Memory B cell (primary cell): Measurements from ENCODE around the gene PLCB4.

Experiments used
- ATAC-seq: fragments of 150-1000 bp; cut with Tn5 transposase; 2 replicates; pipeline ENCODE4 v1.10.0; 2021; ENCODE audit warnings: low read depth, mild to moderate bottlenecking, moderate library complexity
- DNase-seq, 2 donors: peaks; one replicate each; pipeline ENCODE4 v3.0.0; 2022; ENCODE audit warnings: low spot score in 2 of 2
- H3K27ac Mint-ChIP-seq: one replicate; pipeline ENCODE4 v1.8.0; 2022; ENCODE audit warnings: mild to moderate bottlenecking, moderate library complexity, mixed read lengths
- H3K27me3 Mint-ChIP-seq: one replicate; pipeline ENCODE4 v1.8.0; 2022; ENCODE audit warnings: mixed read lengths
- H3K36me3 Mint-ChIP-seq: one replicate; pipeline ENCODE4 v1.8.0; 2022; ENCODE audit warnings: mild to moderate bottlenecking, mixed read lengths
- H3K4me1 Mint-ChIP-seq: one replicate; pipeline ENCODE4 v1.8.0; 2022; ENCODE audit warnings: mixed read lengths
- H3K4me3 Mint-ChIP-seq: one replicate; pipeline ENCODE4 v1.8.0; 2022; ENCODE audit warnings: mild to moderate bottlenecking, moderate library complexity, mixed read lengths
- H3K9me3 Mint-ChIP-seq: one replicate; pipeline ENCODE4 v1.8.0; 2022; ENCODE audit warnings: mixed read lengths

The PLCB4 gene

GRCh38 chr20:9256393-9256792 lies 187.5 kb downstream of the PLCB4 start:
- Mint-ChIP-seq H3K4me1 (no peaks in the 10 kb centered on the region), H3K4me3 (no peak overlapping the region), H3K9me3 (peaks cover 3% of the 10 kb centered on the region), H3K27me3 (no peaks in the 10 kb centered on the region), H3K36me3 (no peaks in the 10 kb centered on the region), H3K27ac (no peak overlapping the region)
- DNase-seq (no peak), ATAC-seq (no peak)

- no peak for ATAC-seq
- Mint-ChIP-seq H3K9me3 (peaks cover 5% of the 10 kb centered on the region), H3K36me3 (no peaks in the 10 kb centered on the region), H3K27ac (no peak overlapping the region), H3K27me3 (no peaks in the 10 kb centered on the region), H3K4me3 (no peak overlapping the region), H3K4me1 (no peaks in the 10 kb centered on the region)
- DNase-seq: no peak
These were observed 190.0 kb downstream of the PLCB4 start for GRCh38 chr20:9258901-9259300.

- Mint-ChIP-seq H3K4me3 (no peak overlapping the region), H3K36me3 (no peaks in the 10 kb centered on the region), H3K4me1 (no peaks in the 10 kb centered on the region), H3K9me3 (peaks cover 5% of the 10 kb centered on the region), H3K27me3 (no peaks in the 10 kb centered on the region), H3K27ac (no peak overlapping the region)
- ATAC-seq: no peak
- DNase-seq: no peak
These were observed 191.1 kb downstream of the PLCB4 start for GRCh38 chr20:9260027-9260426.

DNA sequence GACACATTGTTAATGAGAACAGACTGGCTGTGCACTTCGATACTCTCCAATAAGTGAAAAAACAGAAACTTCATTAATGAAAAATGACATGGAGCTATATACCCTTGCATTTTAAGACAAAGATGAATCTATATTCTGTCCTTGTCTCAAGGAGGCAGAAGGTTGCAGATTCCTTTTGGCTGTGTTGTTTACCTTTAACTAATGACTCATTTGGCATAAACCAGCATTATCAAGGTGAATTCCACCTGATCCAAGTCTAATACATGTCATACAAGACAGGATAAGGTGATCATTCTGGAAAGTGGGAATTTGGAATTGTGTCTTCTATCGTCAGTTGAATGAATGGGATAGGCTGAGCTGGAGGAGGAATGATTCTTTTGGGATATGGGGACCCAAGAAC lies 192.9 kb downstream of the PLCB4 start:
- no peak overlapping the region for H3K27ac Mint-ChIP-seq

DNA sequence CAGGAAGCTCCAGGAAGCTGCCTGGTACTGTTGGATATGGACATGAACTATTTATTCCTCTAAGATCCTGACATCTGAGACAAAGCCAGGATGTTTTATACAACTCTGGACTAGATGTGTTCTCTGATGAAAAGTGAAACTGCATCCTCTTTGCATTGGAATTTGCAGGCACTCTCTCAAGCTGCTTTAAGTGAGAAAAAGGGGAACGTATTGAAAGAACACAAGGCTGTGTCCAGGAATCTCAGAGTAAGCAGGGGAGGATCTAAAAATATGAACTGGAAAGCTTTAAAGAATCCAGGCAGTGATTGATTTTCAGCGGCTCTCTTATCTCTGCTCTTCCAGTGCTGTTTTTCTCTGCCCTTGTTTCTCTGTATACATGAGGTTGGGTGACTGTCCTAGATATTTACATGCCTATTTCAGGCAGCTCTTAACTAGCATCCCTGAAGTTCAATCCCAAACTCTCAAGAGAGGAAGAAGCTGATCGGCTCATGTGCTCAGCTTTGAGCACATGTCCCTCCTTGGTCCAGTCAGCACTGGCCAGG lies 193.8 kb downstream of the PLCB4 start:
- H3K4me3 Mint-ChIP-seq: no peak overlapping the region
- no peaks in the 10 kb centered on the region for H3K4me1 Mint-ChIP-seq
- no peak overlapping the region for H3K27ac Mint-ChIP-seq
- no peaks in the 10 kb centered on the region for H3K36me3 Mint-ChIP-seq
- no peaks in the 10 kb centered on the region for H3K27me3 Mint-ChIP-seq
- peaks cover 5% of the 10 kb centered on the region for H3K9me3 Mint-ChIP-seq
- no peak for DNase-seq
- ATAC-seq: no peak

More for the DNA sequence above, 192.9 kb downstream of the PLCB4 start:
- Mint-ChIP-seq H3K4me1 (no peaks in the 10 kb centered on the region), H3K27me3 (no peaks in the 10 kb centered on the region), H3K36me3 (no peaks in the 10 kb centered on the region), H3K9me3 (peaks cover 5% of the 10 kb centered on the region), H3K4me3 (no peak overlapping the region)
- ATAC-seq: no peak
- DNase-seq: no peak

DNA sequence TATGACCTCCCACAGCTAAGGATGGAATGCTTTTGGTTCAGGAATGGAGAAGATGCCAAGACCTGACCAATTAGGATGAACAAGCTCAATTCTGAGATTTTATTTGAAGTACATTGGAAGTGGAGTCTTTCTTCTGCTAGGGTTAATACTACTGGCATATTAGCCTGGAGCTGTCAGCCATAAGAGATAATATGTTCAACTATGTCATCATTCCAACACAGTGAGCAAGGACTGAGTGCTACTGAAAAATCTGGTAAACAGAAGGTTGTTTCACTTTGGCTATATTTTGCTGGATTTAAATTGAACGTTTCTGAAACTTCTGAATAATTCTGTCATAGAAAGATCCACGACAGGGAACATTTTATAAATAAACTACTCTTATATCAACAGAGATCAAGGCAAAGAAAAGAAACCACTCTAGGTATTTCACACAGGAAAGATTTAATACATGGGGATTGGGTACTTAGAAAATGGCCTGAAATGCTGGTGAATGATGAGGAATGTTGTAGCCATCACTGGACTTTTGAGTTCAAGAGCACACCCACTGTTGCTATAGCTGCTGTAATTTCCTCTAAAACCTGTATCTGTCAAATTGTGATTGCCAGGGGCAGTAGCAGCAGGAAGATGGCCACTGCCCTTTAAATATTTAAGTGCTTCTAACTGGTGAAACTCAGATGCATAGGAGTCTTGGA lies 200.5 kb downstream of the PLCB4 start:
- DNase-seq (no peak), ATAC-seq (no peak)
- Mint-ChIP-seq H3K4me1 (no peaks in the 10 kb centered on the region), H3K27ac (no peak overlapping the region), H3K9me3 (peaks cover 3% of the 10 kb centered on the region), H3K36me3 (no peaks in the 10 kb centered on the region), H3K4me3 (no peak overlapping the region), H3K27me3 (no peaks in the 10 kb centered on the region)

DNA sequence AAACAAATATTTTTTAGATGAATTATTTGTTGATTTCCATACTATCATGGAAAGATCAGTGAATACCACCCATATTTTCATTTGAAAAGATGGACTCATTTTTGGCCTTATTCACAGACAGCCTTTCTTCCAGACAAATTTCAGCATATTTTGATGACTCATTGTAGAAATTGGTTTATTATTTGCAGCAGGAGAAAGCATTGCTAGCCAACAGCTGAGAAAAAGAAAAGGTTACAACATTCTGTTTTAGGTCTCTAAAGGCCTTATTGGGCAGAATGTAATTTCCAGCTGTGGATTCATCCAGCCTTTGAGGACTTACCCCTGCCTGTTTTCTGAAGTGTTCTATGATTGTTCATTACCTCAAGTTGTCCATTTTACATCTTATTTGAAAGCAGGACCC lies 201.9 kb downstream of the PLCB4 start:
- DNase-seq (no peak), ATAC-seq (no peak)
- no peaks in the 10 kb centered on the region for H3K36me3 Mint-ChIP-seq
- no peak overlapping the region for H3K4me3 Mint-ChIP-seq
- no peak overlapping the region for H3K27ac Mint-ChIP-seq
- H3K27me3 Mint-ChIP-seq: no peaks in the 10 kb centered on the region
- peaks cover 5% of the 10 kb centered on the region for H3K9me3 Mint-ChIP-seq
- no peaks in the 10 kb centered on the region for H3K4me1 Mint-ChIP-seq

- ATAC-seq (no peak), DNase-seq (no peak)
- Mint-ChIP-seq H3K27ac (no peak overlapping the region), H3K36me3 (no peaks in the 10 kb centered on the region), H3K4me3 (no peak overlapping the region), H3K9me3 (peaks cover 7% of the 10 kb centered on the region), H3K27me3 (peaks cover 1% of the 10 kb centered on the region), H3K4me1 (no peaks in the 10 kb centered on the region)
These were observed 208.1 kb downstream of the PLCB4 start for GRCh38 chr20:9276966-9277468.

DNA sequence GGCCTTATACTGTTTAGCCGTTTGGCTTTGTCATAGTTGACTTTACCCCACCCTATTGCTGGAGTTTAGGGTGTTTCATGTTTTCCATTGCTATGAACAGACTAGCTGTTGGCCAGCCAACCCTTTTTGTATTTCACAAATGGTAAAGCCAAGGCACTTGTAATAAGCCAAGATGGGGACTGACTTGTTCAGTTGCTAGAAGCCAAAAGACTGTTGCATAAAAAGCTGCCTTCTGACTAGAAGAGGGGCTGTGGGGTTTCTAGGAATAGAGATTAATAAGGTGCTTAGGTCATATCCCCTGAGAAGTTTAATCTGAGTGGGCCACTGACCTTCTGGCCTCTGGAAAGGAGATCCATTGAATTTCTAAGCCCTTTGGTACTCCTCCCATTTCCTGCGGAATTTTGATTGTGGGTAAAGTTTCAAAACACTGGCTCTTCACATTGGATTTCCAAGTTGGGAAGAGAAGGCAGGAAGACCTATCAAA lies 211.1 kb downstream of the PLCB4 start:
- Mint-ChIP-seq H3K27me3 (peaks cover 1% of the 10 kb centered on the region), H3K27ac (no peak overlapping the region), H3K9me3 (peaks cover 6% of the 10 kb centered on the region), H3K4me3 (no peak overlapping the region), H3K36me3 (no peaks in the 10 kb centered on the region), H3K4me1 (no peaks in the 10 kb centered on the region)
- ATAC-seq (no peak), DNase-seq (no peak)

- Mint-ChIP-seq H3K4me3 (no peak overlapping the region), H3K4me1 (no peaks in the 10 kb centered on the region), H3K36me3 (no peaks in the 10 kb centered on the region), H3K27me3 (peaks cover 1% of the 10 kb centered on the region), H3K9me3 (peaks cover 6% of the 10 kb centered on the region), H3K27ac (no peak overlapping the region)
- DNase-seq: no peak
- ATAC-seq: no peak
These were observed 211.8 kb downstream of the PLCB4 start for GRCh38 chr20:9280666-9281065.

DNA sequence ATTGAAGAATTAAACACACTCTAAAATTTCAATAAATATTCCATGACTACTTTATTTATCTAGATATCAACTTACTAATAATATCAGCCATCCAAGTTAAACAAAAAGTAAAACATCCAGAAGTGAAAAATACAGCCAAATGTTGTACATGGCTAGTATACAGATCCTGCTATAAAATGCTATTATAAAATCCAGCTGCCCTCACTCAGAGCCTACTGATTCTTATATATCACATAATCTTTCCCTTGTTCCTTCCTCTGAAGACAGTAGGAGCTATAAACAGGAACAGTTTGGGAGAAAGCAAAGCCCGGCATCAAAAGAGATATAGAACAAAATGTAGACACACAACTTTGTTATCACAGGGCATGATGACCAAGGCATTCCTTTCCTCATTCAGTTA lies 212.9 kb downstream of the PLCB4 start:
- H3K36me3 Mint-ChIP-seq: no peaks in the 10 kb centered on the region
- ATAC-seq: no peak
- DNase-seq: no peak
- H3K27ac Mint-ChIP-seq: no peak overlapping the region
- H3K4me1 Mint-ChIP-seq: no peaks in the 10 kb centered on the region
- no peak overlapping the region for H3K4me3 Mint-ChIP-seq
- H3K9me3 Mint-ChIP-seq: peaks cover 4% of the 10 kb centered on the region
- peaks cover 1% of the 10 kb centered on the region for H3K27me3 Mint-ChIP-seq

- Mint-ChIP-seq H3K27me3 (no peaks in the 10 kb centered on the region), H3K36me3 (no peaks in the 10 kb centered on the region)
These were observed 216.7 kb downstream of the PLCB4 start for GRCh38 chr20:9285617-9286016.

GRCh38 chr20:9286501-9287461 lies 217.9 kb downstream of the PLCB4 start:
- ATAC-seq: no peak
- H3K4me3 Mint-ChIP-seq: no peak overlapping the region
- H3K4me1 Mint-ChIP-seq: no peaks in the 10 kb centered on the region
- H3K9me3 Mint-ChIP-seq: peaks cover 3% of the 10 kb centered on the region
- no peak overlapping the region for H3K27ac Mint-ChIP-seq
- no peaks in the 10 kb centered on the region for H3K27me3 Mint-ChIP-seq
- DNase-seq: no peak
- no peaks in the 10 kb centered on the region for H3K36me3 Mint-ChIP-seq

More at GRCh38 chr20:9285617-9286016, 216.7 kb downstream of the PLCB4 start:
- H3K27ac Mint-ChIP-seq: no peak overlapping the region
- H3K9me3 Mint-ChIP-seq: peaks cover 3% of the 10 kb centered on the region
- no peaks in the 10 kb centered on the region for H3K4me1 Mint-ChIP-seq
- no peak overlapping the region for H3K4me3 Mint-ChIP-seq
- ATAC-seq (no peak), DNase-seq (no peak)

GRCh38 chr20:9287826-9288225 lies 218.9 kb downstream of the PLCB4 start:
- Mint-ChIP-seq H3K4me3 (no peak overlapping the region), H3K9me3 (peaks cover 3% of the 10 kb centered on the region), H3K27me3 (no peaks in the 10 kb centered on the region), H3K36me3 (no peaks in the 10 kb centered on the region), H3K4me1 (no peaks in the 10 kb centered on the region), H3K27ac (no peak overlapping the region)
- no peak for ATAC-seq
- no peak for DNase-seq
